Measurements from ENCODE around the gene RAD54L.

DNA sequence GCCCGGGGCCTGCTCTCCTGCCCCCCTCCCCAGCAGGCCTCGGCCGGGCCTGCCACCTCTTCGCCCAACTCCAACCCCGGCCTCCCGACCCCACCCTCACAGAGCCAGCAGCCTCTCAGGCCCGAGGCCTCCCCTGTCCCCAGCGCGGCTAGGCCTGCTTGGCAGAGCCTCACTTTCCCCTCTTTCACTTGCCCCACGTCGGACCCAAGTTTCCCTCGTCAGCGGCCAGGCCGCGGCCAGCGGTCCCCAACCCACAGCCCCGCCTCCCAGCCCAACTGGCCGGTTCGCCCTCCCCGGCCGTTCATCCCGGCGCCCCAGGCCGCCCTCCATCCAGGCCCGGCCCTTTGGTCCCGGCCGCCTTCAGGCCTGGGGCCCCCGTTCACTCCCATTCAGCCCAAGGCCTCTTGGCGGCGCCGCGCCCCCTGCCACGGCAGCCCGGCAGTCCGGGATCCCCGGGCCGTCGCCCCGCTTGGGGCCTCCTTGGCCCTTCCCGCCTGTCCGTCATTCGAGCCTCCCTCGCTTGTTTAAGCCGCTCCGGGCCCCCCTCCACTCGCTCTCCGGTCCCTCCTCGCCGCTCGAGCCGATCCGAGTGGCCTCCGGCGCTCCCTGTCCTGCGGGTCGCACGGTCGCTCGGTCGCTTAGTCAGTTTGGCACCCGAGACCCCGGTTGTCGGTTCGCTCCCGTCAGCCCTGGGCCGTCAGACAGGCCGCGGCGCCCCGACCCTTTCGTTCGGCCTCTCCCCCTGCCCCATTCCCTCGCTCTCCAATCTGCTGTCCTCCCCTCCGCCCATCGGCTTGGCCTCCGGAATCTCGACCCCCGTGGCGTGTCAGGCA, 54.5 kb downstream of the RAD54L start:
- TF ChIP-seq GATA3 (IDR thresholded peaks at IDR 0.05; ENCODE audit: low read depth, low read length) (no peak), GATA2 (IDR thresholded peaks at IDR 0.05; ENCODE audit: low read depth, low read length) (no peak)
